ENCODE measurements around the gene PTN. TPM values are rescaled to one million over a fixed set of nuclear protein-coding genes. Genes with fewer than 3 reads are reported as not detected.

PTN gene
- total RNA-seq, 1 experiment from 2014 or later, result 0.13 TPM

DNA sequence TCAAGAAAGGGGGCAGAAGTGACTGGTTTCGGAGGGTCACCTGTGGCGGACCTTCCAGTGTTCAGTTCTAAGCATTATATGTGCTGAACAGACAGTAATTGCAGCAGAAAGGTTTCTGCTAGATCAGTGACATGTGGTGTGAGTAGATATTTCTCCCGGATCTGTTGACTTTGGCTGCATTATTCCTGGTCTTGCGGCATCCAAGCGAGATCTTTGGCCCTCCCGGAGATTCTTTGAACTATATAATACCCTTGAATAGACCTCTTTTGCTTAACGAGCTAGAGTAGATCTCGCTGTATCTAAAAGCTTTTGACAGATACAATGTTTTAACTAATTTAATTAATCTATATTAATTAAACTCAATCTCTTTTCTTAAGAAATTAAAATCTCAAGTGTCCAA is 99.8 kb downstream of the PTN start:
- Histone ChIP-seq H3K27ac (ENCODE audit: low read length) (no peak overlapping the region), H3K36me3 (ENCODE audit: control insufficient read depth, insufficient read depth, low read length) (no peaks in the 10 kb centered on the region), H3K4me1 (ENCODE audit: control insufficient read depth, insufficient read depth, low read length) (no peaks in the 10 kb centered on the region), H3K9me3 (ENCODE audit: control insufficient read depth, insufficient read depth, low read depth, low read length) (no peaks in the 10 kb centered on the region), H3K4me3 (ENCODE audit: low read depth in 2 of 2, low read length in 2 of 2) (no peak overlapping the region), H3K27me3 (ENCODE audit: control insufficient read depth, insufficient read depth, low read length) (no peaks in the 10 kb centered on the region)
- in situ Hi-C loops (cut with HindIII; ENCODE audit: low pct_unique_long_range_greater_than_20kb, low sequenced_read_pairs) (no loop called here), intact Hi-C loops (cut with micrococcal nuclease; ENCODE audit: unreplicated experiment) (no loop called here)
- ChIA-PET CTCF (no interaction called here), POLR2A (no interaction called here)
- DNase-seq (ENCODE audit: low read depth, low spot score) (no peak), ATAC-seq (no peak)
- no TSS peak for BruUV-seq (replicated peaks)
- TF ChIP-seq POLR2AphosphoS5 (IDR thresholded peaks at IDR 0.05; ENCODE audit: low read depth, low read length) (no peak), REST (IDR thresholded peaks at IDR 0.05; ENCODE audit: insufficient read depth in 1 of 2, low read depth in 2 of 2, low read length in 1 of 2) (no peak), SIN3A (IDR thresholded peaks at IDR 0.05; ENCODE audit: borderline replicate concordance, insufficient read depth, low read depth, low read length) (no peak), TCF7L2 (IDR thresholded peaks at IDR 0.05; ENCODE audit: low read depth, low read length) (no peak), CTCF (IDR thresholded peaks at IDR 0.05) (no peak)

DNA sequence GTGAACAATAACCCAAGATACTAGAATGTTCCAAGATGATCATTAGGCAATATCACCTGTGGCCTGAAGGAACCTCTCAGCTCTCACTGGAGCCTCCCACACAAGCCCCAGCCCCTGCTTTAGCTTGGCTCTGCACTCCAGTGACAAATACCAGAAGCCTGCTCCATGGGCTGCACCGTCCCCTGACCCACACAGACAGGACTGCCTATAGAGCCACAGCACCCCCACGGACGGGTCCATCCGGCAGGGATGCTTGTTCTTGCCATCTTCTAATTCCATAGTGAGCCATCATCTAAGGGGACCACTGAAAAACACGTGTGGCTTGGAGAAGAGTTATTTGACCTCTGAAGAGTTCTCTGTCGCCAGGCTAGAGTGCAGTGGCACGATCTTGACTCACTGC is 100.9 kb downstream of the PTN start:
- no peaks in the 10 kb centered on the region for H3K4me1 ChIP-seq (ENCODE audit: control insufficient read depth, insufficient read depth, low read length)
- H3K27me3 ChIP-seq (ENCODE audit: control insufficient read depth, insufficient read depth, low read length), result no peaks in the 10 kb centered on the region
- no peak for ATAC-seq
- H3K4me3 ChIP-seq (ENCODE audit: low read depth in 2 of 2, low read length in 2 of 2), result no peak overlapping the region
- POLR2A ChIA-PET, result no interaction called here
- H3K27ac ChIP-seq (ENCODE audit: low read length), result no peak overlapping the region
- TF ChIP-seq POLR2AphosphoS5 (IDR thresholded peaks at IDR 0.05; ENCODE audit: low read depth, low read length), result no peak
- H3K9me3 ChIP-seq (ENCODE audit: control insufficient read depth, insufficient read depth, low read depth, low read length), result no peaks in the 10 kb centered on the region
- intact Hi-C loops (cut with micrococcal nuclease; ENCODE audit: unreplicated experiment), result no loop called here
- no peaks in the 10 kb centered on the region for H3K36me3 ChIP-seq (ENCODE audit: control insufficient read depth, insufficient read depth, low read length)
- in situ Hi-C loops (cut with HindIII; ENCODE audit: low pct_unique_long_range_greater_than_20kb, low sequenced_read_pairs), result no loop called here
- CTCF ChIA-PET, result no interaction called here
- DNase-seq (ENCODE audit: low read depth, low spot score), result no peak
- BruUV-seq (replicated peaks), result no TSS peak

GRCh38 chr7:137241655-137242360 is 101.7 kb downstream of the PTN start:
- DNase-seq (ENCODE audit: low read depth, low spot score), result no peak
- in situ Hi-C loops (cut with HindIII; ENCODE audit: low pct_unique_long_range_greater_than_20kb, low sequenced_read_pairs) (no loop called here), intact Hi-C loops (cut with micrococcal nuclease; ENCODE audit: unreplicated experiment) (no loop called here)
- Histone ChIP-seq H3K27me3 (ENCODE audit: control insufficient read depth, insufficient read depth, low read length) (no peaks in the 10 kb centered on the region), H3K4me1 (ENCODE audit: control insufficient read depth, insufficient read depth, low read length) (no peaks in the 10 kb centered on the region), H3K27ac (ENCODE audit: low read length) (no peak overlapping the region), H3K9me3 (ENCODE audit: control insufficient read depth, insufficient read depth, low read depth, low read length) (no peaks in the 10 kb centered on the region), H3K4me3 (ENCODE audit: low read depth in 2 of 2, low read length in 2 of 2) (no peak overlapping the region), H3K36me3 (ENCODE audit: control insufficient read depth, insufficient read depth, low read length) (no peaks in the 10 kb centered on the region)
- ChIA-PET POLR2A (no interaction called here), CTCF (no interaction called here)
- no TSS peak for BruUV-seq (replicated peaks)
- ATAC-seq, result no peak
- TF ChIP-seq CTCF (IDR thresholded peaks at IDR 0.05) (no peak), TCF7L2 (IDR thresholded peaks at IDR 0.05; ENCODE audit: low read depth, low read length) (no peak), POLR2AphosphoS5 (IDR thresholded peaks at IDR 0.05; ENCODE audit: low read depth, low read length) (no peak), SIN3A (IDR thresholded peaks at IDR 0.05; ENCODE audit: borderline replicate concordance, insufficient read depth, low read depth, low read length) (no peak), REST (IDR thresholded peaks at IDR 0.05; ENCODE audit: insufficient read depth in 1 of 2, low read depth in 2 of 2, low read length in 1 of 2) (no peak)

Data from Panc1 (cell line).